ENCODE results near the gene ATRNL1. TPM values are rescaled to one million over a fixed set of nuclear protein-coding genes. Genes with fewer than 3 reads are reported as not detected.

ATRNL1 gene
- total RNA-seq, 2 donors from 2014 or later: 0.89 to 9.0 TPM

- intact Hi-C loops (cut with DNase I, micrococcal nuclease): no loop called here
- ATAC-seq (no peak), DNase-seq (no peak)
Observed at GRCh38 chr10:115977855-115978254, 884.7 kb downstream of the ATRNL1 start.

GRCh38 chr10:115979576-115979975, 886.4 kb downstream of the ATRNL1 start:
- intact Hi-C loops (cut with DNase I, micrococcal nuclease): no loop called here
- ATAC-seq: no peak
- no peak for DNase-seq

DNA sequence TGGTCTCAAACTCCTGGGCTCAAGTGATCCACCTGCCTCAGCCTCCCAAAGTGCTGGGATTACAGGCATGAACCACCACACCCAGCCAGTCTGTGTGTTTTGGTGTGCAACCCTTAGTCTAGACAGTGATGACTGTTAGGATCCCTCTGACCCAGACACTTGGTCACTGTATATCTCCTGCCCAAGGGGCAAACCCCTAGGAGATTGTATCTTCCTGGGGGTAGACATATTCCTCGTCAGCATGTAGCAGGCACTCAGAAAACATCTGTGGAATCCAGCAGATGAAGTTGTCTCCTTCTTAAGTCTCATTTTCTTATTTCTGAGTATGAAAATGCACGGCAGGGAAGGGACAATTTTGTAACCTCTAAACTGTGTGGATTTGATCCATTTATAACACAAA, 887.3 kb downstream of the ATRNL1 start:
- intact Hi-C loops (cut with DNase I, micrococcal nuclease): no loop called here
- no peak for ATAC-seq
- no peak for DNase-seq

GRCh38 chr10:115981081-115981480, 887.9 kb downstream of the ATRNL1 start:
- no peak for ATAC-seq
- intact Hi-C loops (cut with DNase I, micrococcal nuclease): no loop called here
- no peak for DNase-seq

DNA sequence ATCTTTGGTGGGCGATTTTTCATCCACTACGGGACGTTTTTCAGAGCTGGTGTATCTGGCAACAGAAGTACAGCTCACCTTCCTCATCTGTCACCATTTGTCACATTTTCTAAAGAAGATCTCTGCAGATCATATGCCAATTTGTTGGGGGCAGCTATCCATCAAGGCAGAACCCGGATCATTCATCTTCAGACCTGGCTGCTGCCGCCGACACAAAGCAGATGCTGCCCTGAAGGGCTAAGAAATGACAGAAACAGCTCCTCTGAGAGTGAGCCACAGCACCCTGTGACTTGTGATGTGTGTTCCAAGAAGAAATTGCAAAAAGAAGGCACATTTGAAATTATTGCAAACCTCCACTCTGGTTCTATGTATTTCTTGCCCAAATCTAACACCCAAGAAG, 888.9 kb downstream of the ATRNL1 start:
- ATAC-seq (no peak), DNase-seq (no peak)
- intact Hi-C loops (cut with DNase I, micrococcal nuclease): no loop called here

GRCh38 chr10:115982526-115982925, 889.4 kb downstream of the ATRNL1 start:
- ATAC-seq (no peak), DNase-seq (no peak)
- intact Hi-C loops (cut with DNase I, micrococcal nuclease): no loop called here

DNA sequence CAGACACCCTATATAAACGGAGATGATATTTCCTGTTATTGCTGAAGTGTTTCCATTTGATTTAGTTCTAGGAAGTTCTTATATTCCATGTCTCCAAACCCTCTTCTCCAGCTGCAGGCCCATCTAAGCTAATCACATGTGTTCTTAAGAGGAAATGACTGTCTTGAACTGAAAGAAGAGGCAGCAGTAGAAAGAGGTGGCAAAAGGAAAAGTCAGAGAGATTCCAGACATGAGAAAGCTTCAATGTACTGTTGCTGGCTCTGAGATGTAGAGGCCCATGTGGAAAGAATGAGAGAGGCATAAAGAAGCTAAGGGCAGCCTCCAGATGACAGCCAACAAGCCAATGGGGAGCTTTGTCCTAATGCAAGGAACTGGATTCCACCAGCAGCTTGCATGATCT, 892.6 kb downstream of the ATRNL1 start:
- intact Hi-C loops (cut with DNase I, micrococcal nuclease): no loop called here
- DNase-seq (no peak), ATAC-seq (no peak)

DNA sequence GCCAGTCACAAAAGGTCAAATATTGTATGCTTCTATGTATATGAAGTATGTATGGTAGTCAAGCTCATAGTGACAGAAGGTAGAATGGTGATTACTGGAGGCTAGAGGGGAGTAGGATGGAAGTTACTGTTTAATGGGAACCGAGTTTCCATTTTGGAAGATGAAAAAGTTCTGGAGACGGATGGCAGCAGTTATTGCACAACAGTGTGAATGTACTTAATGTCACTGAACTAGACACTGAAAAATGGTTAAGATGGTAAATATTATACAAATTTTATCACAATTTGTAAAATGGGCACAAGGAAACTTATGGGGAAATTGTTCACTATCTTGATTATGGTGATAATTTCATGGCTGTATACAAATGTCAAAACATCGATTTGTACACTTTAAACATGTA, 895.2 kb downstream of the ATRNL1 start:
- DNase-seq (no peak), ATAC-seq (no peak)
- intact Hi-C loops (cut with DNase I, micrococcal nuclease): no loop called here

DNA sequence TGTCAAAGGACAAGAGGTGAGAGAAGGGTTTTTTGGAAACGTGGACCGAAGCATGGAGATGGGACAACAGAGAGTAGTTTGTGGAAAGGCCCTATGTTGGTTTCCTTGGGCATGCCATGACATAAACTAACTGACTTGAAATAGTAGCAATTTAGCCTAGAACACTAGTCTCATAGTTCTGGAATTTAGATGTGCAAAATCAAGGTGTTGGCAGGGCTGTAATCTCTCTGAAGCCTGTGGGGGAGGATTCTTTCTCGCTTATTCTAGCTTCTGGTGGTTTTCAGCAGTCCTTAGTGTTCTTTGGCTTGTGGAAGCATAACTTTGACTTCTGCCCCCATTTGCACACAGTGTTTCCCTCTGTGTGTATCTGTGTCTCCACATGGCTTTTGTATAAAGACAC, 896.5 kb downstream of the ATRNL1 start:
- intact Hi-C loops (cut with DNase I, micrococcal nuclease): no loop called here

DNA sequence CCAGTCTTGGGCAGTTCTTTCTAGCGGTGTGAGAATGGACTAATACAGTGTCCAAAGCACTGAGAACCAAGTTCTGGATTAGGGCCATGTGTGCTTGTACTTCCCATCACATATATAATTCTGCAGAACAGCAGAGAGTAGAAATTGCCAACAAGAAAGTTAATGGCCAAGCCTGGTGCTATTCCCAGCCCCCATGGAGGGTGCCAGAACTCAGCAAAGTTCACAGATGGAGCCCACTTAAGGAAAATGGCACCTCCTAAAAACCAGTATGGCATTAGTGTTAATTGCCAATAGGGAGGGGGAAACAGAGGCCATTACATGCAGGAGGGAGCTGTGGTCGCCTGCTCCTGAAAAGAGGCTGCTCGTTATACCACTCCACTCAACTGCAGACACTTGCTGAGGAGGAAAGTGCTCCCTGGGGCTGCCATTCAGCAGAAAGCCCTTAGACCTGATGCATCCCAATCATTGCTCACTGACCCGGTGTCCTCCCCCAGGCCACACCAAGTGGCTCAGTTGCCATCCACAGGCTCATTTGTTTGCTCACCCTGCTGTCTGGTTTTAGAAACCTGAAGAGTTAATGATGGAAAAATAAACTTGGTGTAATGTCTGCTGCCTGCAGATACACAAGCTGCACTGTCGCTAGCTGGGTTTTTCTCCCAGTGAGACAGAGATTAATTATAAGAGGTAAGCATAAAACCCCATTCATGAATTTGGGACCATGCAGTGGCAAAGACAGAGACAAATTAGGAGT, 899.2 kb downstream of the ATRNL1 start:
- no peak for DNase-seq
- intact Hi-C loops (cut with DNase I, micrococcal nuclease): no loop called here

More for the DNA sequence above, 896.5 kb downstream of the ATRNL1 start:
- no peak for ATAC-seq
- no peak for DNase-seq

DNA sequence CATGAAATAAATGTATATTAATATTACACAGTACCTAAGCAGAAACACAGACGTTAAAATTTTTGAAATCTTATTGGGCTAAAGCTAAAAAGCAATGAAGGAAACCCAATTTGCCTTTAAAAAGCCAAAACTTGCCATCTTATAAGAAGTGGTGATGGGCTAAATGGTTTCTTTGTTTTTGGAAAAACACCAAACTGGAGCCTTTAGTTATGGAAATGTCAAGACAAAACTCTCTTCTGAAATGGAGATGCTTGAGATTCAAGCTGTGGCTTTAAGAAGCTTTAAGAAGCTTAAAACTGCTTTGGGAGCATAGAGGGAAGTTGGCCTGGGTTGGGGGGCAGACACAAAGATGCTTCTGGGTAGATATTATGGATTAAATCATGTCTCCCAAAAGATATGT, 902.9 kb downstream of the ATRNL1 start:
- DNase-seq: no peak
- intact Hi-C loops (cut with DNase I, micrococcal nuclease): no loop called here
- no peak for ATAC-seq

More for the DNA sequence above, 899.2 kb downstream of the ATRNL1 start:
- no peak for ATAC-seq

GRCh38 chr10:115998301-115998700, 905.1 kb downstream of the ATRNL1 start:
- intact Hi-C loops (cut with DNase I, micrococcal nuclease): no loop called here
- DNase-seq (no peak), ATAC-seq (no peak)

Other genes with a start within 250 kb of the ATRNL1 start
- 10 to 100 TPM; 11.7 to 12.6 TPM for gene TRUB1, start 155.2 kb upstream of the ATRNL1 start, total RNA-seq